GM21526 (cell line): ENCODE measurements around the gene TEC.
"Not testable (repeated sequence)": the region's sequence is repeated elsewhere in the genome, so short reads cannot be mapped to it uniquely, and the experiment has no call there.

ENCODE experiments used
- ATAC-seq: cut with Tn5 transposase; IDR thresholded peaks from one replicate; pipeline ENCODE4 v1.9.1; 2021; ENCODE audit warnings: moderate library complexity; ENCODE audit not compliant: unreplicated experiment, low FRiP score

The TEC gene

DNA sequence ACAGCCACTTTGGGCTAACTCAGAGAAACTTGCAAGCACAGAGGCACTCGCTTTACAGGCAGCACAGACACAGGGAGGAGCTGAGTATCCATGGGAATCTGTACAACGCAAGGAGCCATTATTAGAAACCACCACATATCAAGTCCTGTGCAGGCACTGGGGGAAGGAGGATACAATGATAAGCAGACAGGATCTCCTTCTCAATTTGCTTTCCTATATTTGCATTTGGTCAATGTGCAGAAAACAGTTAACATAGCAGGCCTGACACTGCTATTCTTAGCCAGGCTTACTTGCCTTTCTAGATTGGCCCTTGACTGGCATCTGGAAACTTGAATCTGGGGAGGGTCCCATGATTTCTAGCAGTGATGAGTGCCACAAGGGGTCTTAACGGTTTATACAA, 65.8 kb downstream of the TEC start:
- ATAC-seq: peak; percentile 34

GRCh38 chr4:48197643-48198237, 71.9 kb downstream of the TEC start:
- ATAC-seq: no peak

DNA sequence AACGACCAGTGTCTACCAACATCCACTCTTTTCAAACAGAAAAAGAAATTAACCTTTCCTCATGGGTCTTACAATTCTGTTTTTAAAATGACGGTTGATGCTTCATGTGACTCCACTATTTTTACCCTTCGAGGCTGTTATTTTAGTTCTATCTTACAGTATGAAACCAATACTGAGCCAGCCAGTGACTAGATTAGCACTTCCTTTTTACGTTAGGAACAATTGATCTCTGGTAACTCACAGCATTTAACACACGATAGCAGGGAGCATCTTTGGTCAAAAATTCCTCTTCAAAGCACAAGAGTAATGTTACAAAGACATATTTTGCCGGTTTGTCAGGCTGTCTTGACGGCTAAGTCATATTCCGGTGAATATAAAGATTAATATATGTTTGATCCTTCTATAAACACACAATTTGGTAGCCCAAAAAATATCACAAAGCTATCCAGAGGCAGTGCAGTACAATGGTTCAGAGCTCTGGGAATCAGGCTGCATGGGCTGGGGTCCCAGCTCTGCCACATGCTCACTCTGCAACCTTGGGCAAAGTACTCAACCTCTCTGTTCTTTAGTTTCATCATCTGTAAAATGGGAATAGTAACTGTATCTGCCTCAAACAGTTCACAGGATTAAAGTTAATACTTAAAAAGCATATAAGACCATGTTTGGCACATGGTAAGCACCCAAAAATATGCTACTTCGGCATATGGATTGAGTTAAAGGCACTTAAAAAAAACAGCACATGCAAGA, 72.7 kb downstream of the TEC start:
- ATAC-seq: peak; percentile 70

DNA sequence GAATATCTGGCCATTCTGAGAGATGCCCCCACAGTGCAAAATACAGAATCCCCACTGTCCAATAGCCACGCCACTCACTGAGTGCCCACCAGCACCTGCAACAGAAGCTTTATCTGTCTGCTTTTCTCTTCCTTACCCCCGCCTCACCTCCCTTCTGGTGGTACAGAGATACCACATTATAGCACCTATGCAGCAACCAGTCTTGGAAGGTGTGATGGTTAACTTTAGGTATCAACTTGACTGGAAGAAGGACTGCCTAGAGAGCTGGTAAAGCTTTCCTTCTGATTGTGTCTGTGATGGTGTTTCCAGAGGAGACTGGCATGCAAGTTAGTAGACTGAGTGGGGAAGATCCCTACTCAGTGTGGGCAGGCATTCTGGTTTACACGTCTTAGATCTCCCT, 73.8 kb downstream of the TEC start:
- no peak for ATAC-seq

- no peak for ATAC-seq
These were observed 74.3 kb downstream of the TEC start for GRCh38 chr4:48195374-48195773.

GRCh38 chr4:48194971-48195370, 74.7 kb downstream of the TEC start:
- ATAC-seq: no peak

DNA sequence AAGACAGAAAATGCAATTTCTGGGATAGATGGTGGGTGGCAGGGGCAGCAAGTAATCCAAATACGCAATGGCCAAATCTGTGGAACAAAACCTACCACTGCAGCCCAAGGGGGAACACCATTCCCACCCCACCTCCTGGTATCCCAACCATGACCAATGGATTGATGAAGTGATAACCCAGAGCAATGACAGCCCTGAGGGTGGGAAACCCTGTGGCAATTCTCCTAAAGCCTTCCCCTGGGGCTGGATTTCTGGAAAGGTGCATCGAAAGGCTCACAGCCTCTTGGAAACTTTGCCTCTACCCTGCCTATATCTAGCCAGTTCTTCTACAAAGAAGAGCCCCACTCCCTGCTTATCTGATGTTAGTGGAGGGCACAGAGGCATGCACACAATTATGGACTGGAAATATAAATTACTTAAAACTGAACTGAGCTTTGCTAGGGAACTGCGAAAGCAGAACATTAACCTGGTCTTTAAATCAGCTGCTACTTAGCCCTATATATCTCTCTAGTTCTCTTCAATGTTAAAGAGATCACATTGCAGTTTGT, 75.6 kb downstream of the TEC start:
- ATAC-seq: no peak

- no peak for ATAC-seq
These were observed 76.4 kb downstream of the TEC start for GRCh38 chr4:48193096-48193836.

GRCh38 chr4:48191758-48192157, 77.9 kb downstream of the TEC start:
- ATAC-seq: no peak

DNA sequence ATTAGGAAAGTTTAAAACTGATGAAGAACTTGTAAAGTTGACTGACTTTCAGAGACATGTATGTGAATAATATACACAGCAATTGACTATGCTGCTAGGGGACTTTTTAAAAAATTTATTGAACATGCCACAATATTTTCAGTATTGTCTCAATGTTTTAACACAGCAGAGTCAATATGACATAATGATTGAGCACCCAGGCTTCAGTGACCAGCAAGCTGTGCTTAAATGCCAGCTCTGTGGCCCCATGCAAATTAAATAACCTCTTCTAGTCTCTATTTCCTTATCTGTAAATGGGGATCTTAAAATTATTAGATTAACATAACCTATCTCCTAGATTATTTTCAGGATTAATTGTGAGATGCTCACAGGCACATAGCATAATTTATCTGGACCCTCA, 78.8 kb downstream of the TEC start:
- no peak for ATAC-seq

DNA sequence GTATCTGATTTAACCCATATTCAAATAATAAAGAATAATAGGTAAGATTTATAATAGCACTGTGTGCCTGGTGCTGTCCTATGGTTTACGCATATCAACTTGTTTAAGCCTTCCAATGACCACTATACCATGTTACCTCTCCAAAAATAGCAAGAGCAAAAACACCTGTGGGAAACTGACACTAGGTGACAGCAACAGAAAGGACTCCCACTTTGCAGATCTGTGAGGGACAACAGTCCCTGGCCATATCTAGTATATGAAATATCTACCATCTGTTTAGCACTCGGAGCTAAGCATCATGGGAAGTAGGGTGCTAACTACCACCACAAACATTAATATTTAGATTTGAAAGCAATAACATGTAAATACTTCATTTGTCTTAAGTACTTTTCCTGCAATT, 79.9 kb downstream of the TEC start:
- ATAC-seq: no peak

- no peak for ATAC-seq
These were observed 81.2 kb downstream of the TEC start for GRCh38 chr4:48188390-48188789.

GRCh38 chr4:48187813-48188212, 81.8 kb downstream of the TEC start:
- ATAC-seq: no peak

DNA sequence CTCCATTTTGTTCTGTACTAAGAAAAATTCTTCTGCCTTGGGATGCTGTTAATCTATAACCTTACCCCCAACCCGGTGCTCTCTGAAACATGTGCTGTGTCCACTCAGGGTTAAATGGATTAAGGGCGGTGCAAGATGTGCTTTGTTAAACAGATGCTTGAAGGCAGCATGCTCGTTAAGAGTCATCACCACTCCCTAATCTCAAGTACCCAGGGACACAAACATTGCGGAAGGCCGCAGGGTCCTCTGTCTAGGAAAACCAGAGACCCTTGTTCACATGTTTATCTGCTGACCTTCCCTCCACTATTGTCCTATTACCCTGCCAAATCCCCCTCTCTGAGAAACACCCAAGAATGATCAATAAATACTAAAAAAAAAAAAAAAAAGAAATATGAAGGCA, 82.6 kb downstream of the TEC start:
- not testable (repeated sequence) for ATAC-seq

DNA sequence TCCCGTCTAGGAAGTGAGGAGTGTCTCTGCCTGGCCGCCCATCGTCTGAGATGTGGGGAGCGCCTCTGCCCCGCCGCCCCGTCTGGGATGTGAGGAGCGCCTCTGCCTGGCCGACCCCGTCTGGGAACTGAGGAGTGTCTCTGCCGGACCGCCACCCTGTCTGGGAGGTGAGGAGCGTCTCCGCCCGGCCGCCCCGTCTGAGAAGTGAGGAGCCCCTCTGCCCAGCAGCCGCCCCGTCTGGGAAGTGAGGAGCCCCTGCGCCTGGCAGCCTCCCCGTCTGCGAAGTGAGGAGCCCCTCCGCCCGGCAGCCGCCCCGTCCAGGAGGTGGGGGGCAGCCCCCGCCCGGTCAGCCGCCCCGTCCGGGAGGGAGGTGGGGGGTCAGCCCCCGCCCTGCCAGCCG, 83.2 kb downstream of the TEC start:
- not testable (repeated sequence) for ATAC-seq

- ATAC-seq: no peak
These were observed 84.8 kb downstream of the TEC start for GRCh38 chr4:48184882-48185281.

DNA sequence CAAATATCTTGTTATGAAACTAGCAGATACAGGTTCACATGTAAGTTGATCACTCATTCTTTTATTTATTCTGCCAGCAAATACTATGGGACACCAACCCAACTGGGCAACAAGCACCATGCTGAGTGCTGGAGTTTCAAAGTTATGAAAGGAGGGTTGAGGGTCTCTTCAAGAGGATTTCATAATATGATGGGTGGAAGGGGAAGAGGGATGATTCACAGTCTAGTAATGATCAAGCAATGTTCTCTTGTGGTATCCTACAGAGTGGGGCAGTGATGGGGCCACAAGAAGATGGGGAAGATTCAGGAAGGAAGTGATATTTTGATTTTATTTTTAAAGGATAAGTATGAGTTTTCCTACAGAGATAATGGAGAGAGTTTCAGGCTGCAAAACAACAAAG, 89.4 kb downstream of the TEC start:
- no peak for ATAC-seq

DNA sequence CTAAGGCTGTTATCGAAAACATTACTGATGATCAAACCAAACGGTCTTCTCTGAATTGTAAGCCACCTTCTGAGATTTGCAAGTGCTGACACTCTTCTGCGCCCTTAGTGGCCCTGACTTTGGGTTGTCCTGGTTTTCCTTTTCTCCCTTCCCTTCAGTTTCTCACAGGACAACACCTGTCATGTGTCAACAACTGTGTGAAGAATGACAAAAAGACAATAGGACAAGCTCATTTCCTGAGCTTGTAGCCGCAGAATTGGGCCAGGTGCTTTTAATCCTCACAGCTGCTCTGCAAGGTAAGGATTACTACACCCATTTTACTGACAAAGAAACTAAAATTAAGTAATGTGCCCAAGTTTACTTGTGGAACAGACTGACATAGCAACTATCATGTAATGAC, 90.7 kb downstream of the TEC start:
- no peak for ATAC-seq

DNA sequence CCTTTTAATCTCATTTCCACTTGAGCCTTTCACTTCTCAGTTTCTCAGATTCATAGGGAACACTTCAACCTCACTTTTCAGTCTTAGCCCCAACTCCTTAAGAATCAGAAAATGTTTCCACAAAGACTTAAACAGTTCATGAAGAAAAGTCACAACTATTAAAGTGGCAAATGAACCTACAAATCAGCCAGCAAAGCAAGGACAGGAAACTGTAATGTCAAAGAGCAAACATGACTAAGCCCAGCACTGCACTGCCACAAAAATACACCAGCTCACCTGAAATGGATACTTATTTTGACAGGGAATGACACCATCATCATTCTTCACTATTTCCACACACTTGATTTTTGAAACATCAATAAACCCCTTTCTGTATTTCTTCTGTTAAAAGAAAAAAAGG, 93.8 kb downstream of the TEC start:
- ATAC-seq: no peak

- no peak for ATAC-seq
These were observed 94.3 kb downstream of the TEC start for GRCh38 chr4:48175328-48175727.
